ENCODE results near the gene HSPG2.
"Not testable (repeated sequence)": the region's sequence is repeated elsewhere in the genome, so short reads cannot be mapped to it uniquely, and the experiment has no call there.

HSPG2 gene

GRCh38 chr1:21781815-21782348 lies 155.2 kb downstream of the HSPG2 start:
- Histone ChIP-seq H3K27ac (ENCODE audit: insufficient read depth in 1 of 2, low read depth in 1 of 2, low read length in 2 of 2, poor library complexity in 1 of 2, severe bottlenecking in 2 of 2) (peak overlapping the region; percentile 89 to 100), H3K4me1 (ENCODE audit: control extremely low read depth in 1 of 4, control insufficient read depth in 4 of 4, insufficient read depth in 4 of 4, low read length in 3 of 4) (peaks cover 9 to 29% (median 20%) of the 10 kb centered on the region in 4 experiments), H3K4me3 (ENCODE audit: control insufficient read depth in 1 of 7, extremely low read depth in 1 of 7, insufficient read depth in 4 of 7, low read depth in 2 of 7, low read length in 6 of 7) (peak overlapping the region; percentile 94 to 100 (median 96)), H3K9me3 (ENCODE audit: control extremely low read depth in 1 of 5, control insufficient read depth in 4 of 5, insufficient read depth in 2 of 5, low read depth in 1 of 5, low read length in 4 of 5) (no peaks in the 10 kb centered on the region), H3K27me3 (replicated peaks in 2 of 5; ENCODE audit: control insufficient read depth in 4 of 5, insufficient read depth in 5 of 5, low read length in 4 of 5) (no peaks in the 10 kb centered on the region), H3K36me3 (ENCODE audit: control insufficient read depth in 4 of 4, insufficient read depth in 4 of 4, low read length in 3 of 4) (no peaks in the 10 kb centered on the region)
- CTCF ChIA-PET = interaction anchor here (0.9 to 2.4 kb wide), 16 partner anchors 9 to 177 kb away, joined by 3 to 11 read pairs (median 4); no protein-coding TSS in a partner anchor
- WGBS (ENCODE audit: insufficient coverage) = 0% methylated on average over 11 of the region's 17 CpGs
- peak in 1 of 3 donors; percentile 28 for DNase-seq
- POLR2A ChIA-PET = interaction anchor here (0.7 to 1.4 kb wide), 2 partner anchors 42 to 71 kb away, joined by 3 to 4 read pairs; no protein-coding TSS in a partner anchor

- peak in 1 of 3 donors; percentile 38 for DNase-seq
- no peaks in the 10 kb centered on the region for H3K27me3 ChIP-seq (replicated peaks in 2 of 5; ENCODE audit: control insufficient read depth in 4 of 5, insufficient read depth in 5 of 5, low read length in 4 of 5)
- ChIA-PET POLR2A (no interaction called here), CTCF (no interaction called here)
- peaks cover 12 to 42% (median 32%) of the 10 kb centered on the region in 4 experiments for H3K4me1 ChIP-seq (ENCODE audit: control extremely low read depth in 1 of 4, control insufficient read depth in 4 of 4, insufficient read depth in 4 of 4, low read length in 3 of 4)
- no peaks in the 10 kb centered on the region for H3K9me3 ChIP-seq (ENCODE audit: control extremely low read depth in 1 of 5, control insufficient read depth in 4 of 5, insufficient read depth in 2 of 5, low read depth in 1 of 5, low read length in 4 of 5)
- H3K27ac ChIP-seq (ENCODE audit: insufficient read depth in 1 of 2, low read depth in 1 of 2, low read length in 2 of 2, poor library complexity in 1 of 2, severe bottlenecking in 2 of 2) = peak overlapping the region in 1 of 2 experiments; percentile 43
- peaks cover 0 to 2% (median 0%) of the 10 kb centered on the region in 4 experiments for H3K36me3 ChIP-seq (ENCODE audit: control insufficient read depth in 4 of 4, insufficient read depth in 4 of 4, low read length in 3 of 4)
- 82% methylated on average over 5 of the region's 12 CpGs for WGBS (ENCODE audit: insufficient coverage)
- peak overlapping the region in 3 of 7 experiments; percentile 23 to 37 (median 33) for H3K4me3 ChIP-seq (ENCODE audit: control insufficient read depth in 1 of 7, extremely low read depth in 1 of 7, insufficient read depth in 4 of 7, low read depth in 2 of 7, low read length in 6 of 7)
These were observed 157.2 kb downstream of the HSPG2 start for GRCh38 chr1:21779613-21780521.

DNA sequence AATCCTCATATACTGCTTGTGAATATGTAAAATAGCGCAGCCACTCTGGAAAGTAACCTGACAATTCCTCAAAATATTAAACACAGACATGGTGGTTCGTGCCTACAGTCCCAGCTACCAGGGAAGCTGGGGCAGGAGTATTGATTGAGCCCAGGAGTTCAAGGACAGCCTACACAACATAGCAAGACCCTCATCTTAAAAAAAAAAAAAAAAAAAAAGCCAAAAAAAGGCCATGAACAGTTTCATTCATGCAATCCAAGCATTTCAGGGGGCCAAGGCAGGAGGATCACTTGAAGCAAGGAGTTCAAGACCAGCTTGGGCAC lies 158.7 kb downstream of the HSPG2 start:
- DNase-seq = no peak
- no CpG with 5 or more reads among the region's 2 CpGs for WGBS (ENCODE audit: insufficient coverage)
- H3K9me3 ChIP-seq (ENCODE audit: control extremely low read depth in 1 of 5, control insufficient read depth in 4 of 5, insufficient read depth in 2 of 5, low read depth in 1 of 5, low read length in 4 of 5) = no peaks in the 10 kb centered on the region
- ChIA-PET CTCF (interaction anchor here (0.8 kb wide), 1 partner anchor 56 kb away, joined by 4 read pairs; no protein-coding TSS in a partner anchor), POLR2A (interaction anchor here (0.5 kb wide), 1 partner anchor 8 kb away, joined by 3 read pairs; no protein-coding TSS in a partner anchor)
- H3K4me3 ChIP-seq (ENCODE audit: control insufficient read depth in 1 of 7, extremely low read depth in 1 of 7, insufficient read depth in 4 of 7, low read depth in 2 of 7, low read length in 6 of 7) = no peak overlapping the region
- peaks cover 15 to 44% (median 32%) of the 10 kb centered on the region in 4 experiments for H3K4me1 ChIP-seq (ENCODE audit: control extremely low read depth in 1 of 4, control insufficient read depth in 4 of 4, insufficient read depth in 4 of 4, low read length in 3 of 4)
- H3K27ac ChIP-seq (ENCODE audit: insufficient read depth in 1 of 2, low read depth in 1 of 2, low read length in 2 of 2, poor library complexity in 1 of 2, severe bottlenecking in 2 of 2) = no peak overlapping the region
- H3K27me3 ChIP-seq (replicated peaks in 2 of 5; ENCODE audit: control insufficient read depth in 4 of 5, insufficient read depth in 5 of 5, low read length in 4 of 5) = no peaks in the 10 kb centered on the region
- peaks cover 0 to 2% (median 0%) of the 10 kb centered on the region in 4 experiments for H3K36me3 ChIP-seq (ENCODE audit: control insufficient read depth in 4 of 4, insufficient read depth in 4 of 4, low read length in 3 of 4)

DNA sequence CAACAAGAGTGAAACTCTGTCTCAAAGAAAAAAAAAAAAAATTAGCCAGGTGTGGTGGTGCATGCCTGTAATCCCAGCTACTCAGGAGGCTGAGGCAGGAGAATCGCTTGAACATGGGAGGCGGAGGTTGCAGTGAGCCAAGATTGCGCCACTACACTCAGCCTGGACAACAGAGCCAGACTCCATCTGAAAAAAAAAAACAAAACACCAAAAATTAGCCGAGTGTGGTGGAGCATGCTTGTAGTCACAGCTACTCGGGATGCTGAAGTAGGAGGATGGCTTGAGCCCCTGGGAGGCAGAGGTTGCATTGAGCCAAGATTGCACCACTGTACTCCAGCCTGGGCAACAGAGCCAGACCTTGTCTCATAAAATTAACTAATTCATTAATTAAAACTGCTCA lies 160.2 kb downstream of the HSPG2 start:
- H3K27ac ChIP-seq (ENCODE audit: insufficient read depth in 1 of 2, low read depth in 1 of 2, low read length in 2 of 2, poor library complexity in 1 of 2, severe bottlenecking in 2 of 2); H3K27me3 ChIP-seq (replicated peaks in 2 of 5; ENCODE audit: control insufficient read depth in 4 of 5, insufficient read depth in 5 of 5, low read length in 4 of 5); H3K9me3 ChIP-seq (ENCODE audit: control extremely low read depth in 1 of 5, control insufficient read depth in 4 of 5, insufficient read depth in 2 of 5, low read depth in 1 of 5, low read length in 4 of 5); H3K4me3 ChIP-seq (ENCODE audit: control insufficient read depth in 1 of 7, extremely low read depth in 1 of 7, insufficient read depth in 4 of 7, low read depth in 2 of 7, low read length in 6 of 7); H3K36me3 ChIP-seq (ENCODE audit: control insufficient read depth in 4 of 4, insufficient read depth in 4 of 4, low read length in 3 of 4); DNase-seq: not testable (repeated sequence)
- ChIA-PET CTCF (interaction anchor here (0.7 to 1.8 kb wide), 6 partner anchors 13 to 44 kb away, joined by 3 to 6 read pairs (median 4); no protein-coding TSS in a partner anchor), POLR2A (interaction anchor here (0.6 kb wide), 1 partner anchor 215 kb away, joined by 4 read pairs; no protein-coding TSS in a partner anchor)
- no CpG with 5 or more reads among the region's 5 CpGs for WGBS (ENCODE audit: insufficient coverage)
- H3K4me1 ChIP-seq (ENCODE audit: control extremely low read depth in 1 of 4, control insufficient read depth in 4 of 4, insufficient read depth in 4 of 4, low read length in 3 of 4) = peaks cover 17 to 46% (median 35%) of the 10 kb centered on the region in 4 experiments

GRCh38 chr1:21775985-21776562 lies 161.0 kb downstream of the HSPG2 start:
- Histone ChIP-seq H3K9me3 (ENCODE audit: control extremely low read depth in 1 of 5, control insufficient read depth in 4 of 5, insufficient read depth in 2 of 5, low read depth in 1 of 5, low read length in 4 of 5) (no peaks in the 10 kb centered on the region), H3K27ac (ENCODE audit: insufficient read depth in 1 of 2, low read depth in 1 of 2, low read length in 2 of 2, poor library complexity in 1 of 2, severe bottlenecking in 2 of 2) (no peak overlapping the region), H3K4me3 (ENCODE audit: control insufficient read depth in 1 of 7, extremely low read depth in 1 of 7, insufficient read depth in 4 of 7, low read depth in 2 of 7, low read length in 6 of 7) (no peak overlapping the region), H3K27me3 (replicated peaks in 2 of 5; ENCODE audit: control insufficient read depth in 4 of 5, insufficient read depth in 5 of 5, low read length in 4 of 5) (no peaks in the 10 kb centered on the region), H3K4me1 (ENCODE audit: control extremely low read depth in 1 of 4, control insufficient read depth in 4 of 4, insufficient read depth in 4 of 4, low read length in 3 of 4) (peaks cover 14 to 44% (median 30%) of the 10 kb centered on the region in 4 experiments), H3K36me3 (ENCODE audit: control insufficient read depth in 4 of 4, insufficient read depth in 4 of 4, low read length in 3 of 4) (peaks cover 0 to 2% (median 0%) of the 10 kb centered on the region in 4 experiments)
- ChIA-PET POLR2A (no interaction called here), CTCF (interaction anchor here (0.7 to 1.8 kb wide), 2 partner anchors 37 to 43 kb away, joined by 3 read pairs; no protein-coding TSS in a partner anchor)
- DNase-seq = no peak

- peaks cover 0 to 2% (median 0%) of the 10 kb centered on the region in 4 experiments for H3K36me3 ChIP-seq (ENCODE audit: control insufficient read depth in 4 of 4, insufficient read depth in 4 of 4, low read length in 3 of 4)
- no peaks in the 10 kb centered on the region for H3K27me3 ChIP-seq (replicated peaks in 2 of 5; ENCODE audit: control insufficient read depth in 4 of 5, insufficient read depth in 5 of 5, low read length in 4 of 5)
- POLR2A ChIA-PET = no interaction called here
- H3K4me3 ChIP-seq (ENCODE audit: control insufficient read depth in 1 of 7, extremely low read depth in 1 of 7, insufficient read depth in 4 of 7, low read depth in 2 of 7, low read length in 6 of 7) = no peak overlapping the region
- H3K4me1 ChIP-seq (ENCODE audit: control extremely low read depth in 1 of 4, control insufficient read depth in 4 of 4, insufficient read depth in 4 of 4, low read length in 3 of 4) = peaks cover 14 to 48% (median 31%) of the 10 kb centered on the region in 4 experiments
- H3K9me3 ChIP-seq (ENCODE audit: control extremely low read depth in 1 of 5, control insufficient read depth in 4 of 5, insufficient read depth in 2 of 5, low read depth in 1 of 5, low read length in 4 of 5) = no peaks in the 10 kb centered on the region
- H3K27ac ChIP-seq (ENCODE audit: insufficient read depth in 1 of 2, low read depth in 1 of 2, low read length in 2 of 2, poor library complexity in 1 of 2, severe bottlenecking in 2 of 2) = no peak overlapping the region
- no CpG with 5 or more reads among the region's 2 CpGs for WGBS (ENCODE audit: insufficient coverage)
- CTCF ChIA-PET = interaction anchor here (0.8 kb wide), 1 partner anchor 48 kb away, joined by 3 read pairs; no protein-coding TSS in a partner anchor
- no peak for DNase-seq
These were observed 161.6 kb downstream of the HSPG2 start for GRCh38 chr1:21775550-21775914.
